C4-2B (cell line): ENCODE results near the gene C8B.

ENCODE experiments used
- CTCF ChIP-seq: fragments of 450-650 bp; conservative IDR thresholded peaks from 2 replicates; pipeline ENCODE4 v1.5.1; 2017; ENCODE audit warnings: mild to moderate bottlenecking
- ZFX ChIP-seq: fragments of 450-650 bp; IDR thresholded peaks from 2 replicates; pipeline ENCODE4 v1.6.1; 2017

GRCh38 chr1:56927986-56928385, 37.8 kb downstream of the C8B start:
- no peak for TF ChIP-seq ZFX
- TF ChIP-seq CTCF = no peak
